K562 (cell line): ENCODE measurements around the gene MDK. TPM values are rescaled to one million over a fixed set of nuclear protein-coding genes. Genes with fewer than 3 reads are reported as not detected.
A peak's percentile ranks its signal among the peaks of the same experiment; 100 is the strongest.

Source experiments
- ARID3B ChIP-seq: fragments of 250-450 bp; sonication (Bioruptor Pico); IDR thresholded peaks from 2 replicates; pipeline ENCODE4 v1.4.0; 2020; ENCODE audit warnings: borderline replicate concordance
- BRCA1 ChIP-seq, 2 experiments: fragments of 450-650 bp in 1 of 2; sonication (generic) in 1 of 2; formaldehyde crosslinking in 1 of 2; IDR thresholded peaks; 2 replicates each; pipeline versions ENCODE4 v1.5.0 to v1.6.1; 2017 to 2020; ENCODE audit warnings: mild to moderate bottlenecking in 1 of 2, missing genetic modification reagents in 1 of 2
- CLOCK ChIP-seq: fragments of 250-450 bp; sonication (Bioruptor Pico); IDR thresholded peaks from 2 replicates; pipeline ENCODE4 v1.4.0; 2020; ENCODE audit warnings: mild to moderate bottlenecking, moderate library complexity, borderline replicate concordance
- CTBP1 ChIP-seq: fragments of 450-650 bp; IDR thresholded peaks from 2 replicates; pipeline ENCODE4 v1.6.1; 2016; ENCODE audit warnings: borderline replicate concordance
- FOXK2 ChIP-seq, 2 experiments: fragments of 450-650 bp; IDR thresholded peaks in 1 of 2; conservative IDR thresholded peaks in 1 of 2; 2 replicates each; pipeline ENCODE4 v1.6.1; 2016; ENCODE audit warnings: low read depth in 2 of 2, mild to moderate bottlenecking in 1 of 2
- MXI1 ChIP-seq: IDR thresholded peaks from 2 replicates; pipeline ENCODE4 v1.6.1; 2011; ENCODE audit warnings: low read depth, mild to moderate bottlenecking, improper control_type of control experiment, low read length
- SUPT5H ChIP-seq: fragments of 450-650 bp; IDR thresholded peaks from 2 replicates; pipeline ENCODE4 v1.6.1; 2016
- ZBTB12 ChIP-seq: fragments of 250-450 bp; sonication (Bioruptor Pico); IDR thresholded peaks from 2 replicates; pipeline ENCODE4 v1.4.0; 2020
- ZNF134 ChIP-seq: fragments of 250-450 bp; sonication (Bioruptor Pico); conservative IDR thresholded peaks from 2 replicates; pipeline ENCODE4 v1.4.0; 2020
- ZNF318 ChIP-seq, 2 experiments: fragments of 450-650 bp; IDR thresholded peaks; 2 replicates each; pipeline ENCODE4 v1.6.1; 2016; ENCODE audit warnings: mild to moderate bottlenecking in 2 of 2, borderline replicate concordance in 1 of 2, low read depth in 1 of 2, moderate library complexity in 1 of 2
- polyA plus RNA-seq, 8 experiments: library from polyadenylated mRNA; depleted of rRNA in 4 of 8; stranded (reverse) in 5 of 8; unstranded in 3 of 8; fragments of >200 nt; fragmentation: Nextera tagmentation in 2 of 8; fragmentation: Illumina TruSeq in 1 of 8; extraction: Ambion mirVana in 2 of 8; extraction: Trizol in 1 of 8; gene quantifications; 2 replicates each; pipeline versions ENCODE4 v1.2.1 to v1.2.3, GENCODE V29; 2011 to 2014; ENCODE audit warnings: inconsistent platforms in 1 of 8, missing spikeins in 1 of 8
- total RNA-seq, 7 experiments: library from RNA; depleted of rRNA in 6 of 7; stranded (reverse); fragments of >200 nt in 6 of 7; fragmentation: Illumina TruSeq in 2 of 7; extraction: Trizol in 2 of 7; gene quantifications; 2 replicates each; pipeline versions ENCODE4 v1.2.1 to v1.2.3, GENCODE V29; 2011 to 2021; ENCODE audit warnings: low replicate concordance in 1 of 7

The MDK gene
- total and polyA plus RNA-seq, 9 of the 15 experiments (the other 6 are each of a cell fraction or from before 2014, with no cell fraction given), result 20.7 to 700 (median 350) TPM

GRCh38 chr11:46392421-46393230 is 11.2 kb downstream of the MDK start (continued):
- TF ChIP-seq ZNF318 (IDR thresholded peaks at IDR 0.05; ENCODE audit: borderline replicate concordance in 1 of 2, low read depth in 1 of 2) (no peak), ARID3B (CRISPR knock-in tag) (no peak), FOXK2 (conservative IDR thresholded peaks at IDR 0.05 in 1 of 2, IDR thresholded peaks at IDR 0.05 in 1 of 2; ENCODE audit: low read depth in 2 of 2) (no peak), MXI1 (peak; percentile 89), ZNF134 (CRISPR knock-in tag) (no peak; the same call in 1 of the 2 replicates), SUPT5H (no peak), CLOCK (CRISPR knock-in tag) (no peak), CTBP1 (peak; percentile 77), ZBTB12 (CRISPR knock-in tag) (no peak), BRCA1 (IDR thresholded peaks at IDR 0.05) (no peak), BRCA1 (CRISPR knock-in tag; IDR thresholded peaks at IDR 0.05) (no peak)
